ENCODE measurements around the gene EGFR.

GRCh38 chr7:55177068-55177530, 158.3 kb downstream of the EGFR start:
- TF ChIP-seq CTCF (IDR thresholded peaks at IDR 0.05; ENCODE audit: extremely low read depth in 1 of 2, insufficient read depth in 1 of 2, low read depth in 1 of 2, low read length in 2 of 2) (no peak), MYC (IDR thresholded peaks at IDR 0.05; ENCODE audit: low read depth, low read length) (no peak), POLR2A (IDR thresholded peaks at IDR 0.05; ENCODE audit: low read depth, low read length) (no peak), EZH2 (IDR thresholded peaks at IDR 0.05; ENCODE audit: borderline replicate concordance, low read depth, low read length, severe bottlenecking) (no peak), MAX (IDR thresholded peaks at IDR 0.05; ENCODE audit: insufficient read depth, insufficient read length) (no peak), JUN (IDR thresholded peaks at IDR 0.05; ENCODE audit: borderline replicate concordance, insufficient read depth, insufficient read length, low read depth) (no peak), POLR2AphosphoS5 (IDR thresholded peaks at IDR 0.05; ENCODE audit: insufficient read depth, low read depth, low read length) (no peak), FOS (IDR thresholded peaks at IDR 0.05; ENCODE audit: borderline replicate concordance, insufficient read depth, low read length) (no peak)

Data from endothelial cell of umbilical vein (primary cell).